Measurements from ENCODE around the gene BANP. TPM values are rescaled to one million over a fixed set of nuclear protein-coding genes. Genes with fewer than 3 reads are reported as not detected.

Gene BANP
- total RNA-seq, 2 donors from 2014 or later, result 13.9 to 16.7 TPM

GRCh38 chr16:87945351-87946042 lies 5.7 kb upstream of the BANP start:
- intact Hi-C loops (cut with DNase I), result no loop called here
- ATAC-seq (peak; percentile 90 to 92), DNase-seq (peak; percentile 85)

- ATAC-seq (no peak), DNase-seq (no peak)
Measured at GRCh38 chr16:87946596-87947347, 4.5 kb upstream of the BANP start.

DNA sequence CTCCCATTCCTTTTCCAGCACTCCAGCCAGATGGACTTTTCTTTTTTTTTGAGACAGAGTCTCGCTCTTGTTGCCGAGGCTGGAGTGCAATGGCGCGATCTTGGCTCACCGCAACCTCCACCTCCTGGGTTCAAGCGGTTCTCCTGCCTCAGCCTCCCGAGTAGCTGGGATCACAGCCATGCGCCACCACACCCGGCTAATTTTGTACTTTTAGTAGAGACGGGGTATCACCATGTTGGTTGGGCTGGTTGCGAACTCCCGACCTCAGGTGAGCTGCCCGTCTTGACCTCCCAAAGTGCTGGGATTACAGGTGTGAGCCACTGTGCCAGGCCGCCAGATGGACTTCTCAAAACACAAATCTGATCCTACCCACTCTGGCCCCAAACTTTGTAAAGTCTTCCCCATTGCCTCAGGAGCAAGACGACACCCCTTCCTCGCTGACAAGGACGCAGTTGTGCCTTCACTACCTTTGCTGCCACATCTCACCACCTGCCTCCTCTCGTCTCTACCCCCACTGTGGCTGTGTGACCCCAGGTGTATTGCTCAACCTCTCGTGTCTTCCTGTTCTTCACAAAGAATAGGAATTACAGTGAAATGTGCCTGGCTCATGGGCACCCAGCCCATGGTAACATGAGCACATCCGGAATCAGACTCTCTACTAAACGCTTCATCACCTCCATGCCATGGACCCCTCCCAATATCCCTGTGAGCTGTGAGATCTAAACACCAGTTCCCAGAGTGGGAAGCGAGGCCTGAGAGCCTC lies 3.7 kb upstream of the BANP start:
- intact Hi-C loops (cut with DNase I), result no loop called here
- DNase-seq (no peak), ATAC-seq (no peak)

More at GRCh38 chr16:87946596-87947347, 4.5 kb upstream of the BANP start:
- intact Hi-C loops (cut with DNase I), result no loop called here

DNA sequence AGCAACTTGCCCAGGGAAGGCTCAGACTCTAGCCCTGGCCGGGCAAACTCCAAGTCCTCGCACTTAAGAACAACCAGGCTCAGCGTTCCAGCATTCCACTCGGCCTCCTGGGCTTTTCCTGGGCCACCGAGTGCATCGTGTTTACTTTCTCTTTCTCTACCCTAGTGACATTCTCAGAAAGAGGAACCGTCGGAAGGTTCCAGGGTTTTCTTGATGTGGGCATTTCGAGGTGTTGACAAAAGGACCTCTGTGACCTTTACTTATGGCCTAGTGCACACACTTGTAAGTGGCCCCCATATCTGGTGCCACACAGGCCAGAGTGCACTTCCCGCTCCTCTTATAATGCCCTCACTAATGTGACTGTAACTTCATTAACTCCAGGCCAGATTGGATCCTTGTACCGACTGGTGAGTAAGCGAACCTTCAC lies 3.1 kb upstream of the BANP start:
- ATAC-seq (no peak), DNase-seq (no peak)
- intact Hi-C loops (cut with DNase I), result no loop called here

DNA sequence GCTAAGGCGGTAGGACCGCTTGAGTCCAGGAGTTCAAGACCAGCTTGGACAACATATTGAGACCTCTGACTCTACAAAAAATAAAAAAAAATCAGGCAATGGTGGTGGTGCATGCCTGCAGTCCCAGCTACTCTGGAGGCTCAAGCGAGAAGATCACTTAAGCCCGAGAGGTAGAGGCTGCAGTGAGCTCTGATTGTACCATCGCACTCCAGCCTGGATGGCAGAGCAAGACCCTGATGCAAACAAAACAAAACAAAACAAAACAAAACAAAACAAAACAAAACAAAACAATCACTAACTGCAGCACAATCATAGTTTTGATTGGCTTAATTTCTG lies 2.5 kb upstream of the BANP start:
- DNase-seq, result no peak
- intact Hi-C loops (cut with DNase I), result no loop called here
- no peak for ATAC-seq

GRCh38 chr16:87949071-87949744 lies 2.0 kb upstream of the BANP start:
- DNase-seq, result no peak
- intact Hi-C loops (cut with DNase I), result no loop called here
- no peak for ATAC-seq

DNA sequence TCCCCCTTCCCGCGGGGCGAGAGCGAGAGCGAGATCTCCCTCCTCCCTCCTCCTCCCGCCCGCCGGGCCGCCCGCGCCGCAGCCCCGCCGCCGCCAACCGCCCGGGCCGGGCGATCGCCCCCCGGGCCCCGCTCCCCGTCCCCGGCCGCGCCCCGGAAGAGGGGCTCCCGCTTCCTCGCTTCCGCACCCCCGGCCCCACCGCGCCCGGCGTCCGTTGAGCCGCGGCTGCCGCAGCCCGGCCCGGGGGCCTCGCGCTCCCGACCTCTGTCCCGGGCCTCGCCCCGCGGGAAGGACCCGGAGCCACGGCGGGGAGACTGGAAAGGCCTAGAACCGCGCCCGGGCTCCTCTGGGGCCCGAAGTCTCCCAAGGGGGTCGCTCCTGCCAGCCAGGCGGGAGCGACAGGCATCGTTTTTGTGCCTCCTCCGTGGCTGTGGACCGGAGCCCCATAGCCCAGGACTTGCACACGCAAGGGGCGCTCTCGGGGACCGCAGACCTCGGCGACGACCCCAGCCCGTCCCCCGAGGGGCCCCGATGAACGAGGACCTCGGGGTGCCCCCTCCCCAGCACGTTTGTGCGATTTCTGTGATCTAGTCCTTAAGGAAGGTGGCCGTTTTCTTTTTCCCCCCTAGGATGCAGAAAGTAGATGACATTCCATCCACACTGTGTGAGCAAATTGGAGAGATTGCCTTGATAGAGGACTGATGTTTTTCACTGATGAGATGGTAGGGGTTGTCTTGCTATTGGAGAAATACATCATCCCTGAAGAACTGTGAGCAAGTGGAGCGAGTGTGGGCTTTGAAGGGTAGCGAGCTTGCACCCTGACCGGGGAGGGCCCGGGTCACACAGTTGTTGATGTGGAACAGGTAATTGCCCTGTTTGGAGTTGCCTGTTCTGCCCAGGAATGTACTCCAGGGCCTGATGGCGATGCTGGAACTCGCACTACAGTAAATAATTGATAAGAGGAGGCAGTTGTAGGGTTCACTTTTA lies 611 bp downstream of the BANP start:
- intact Hi-C loops (cut with DNase I), result no loop called here
- ATAC-seq (no peak), DNase-seq (no peak)

DNA sequence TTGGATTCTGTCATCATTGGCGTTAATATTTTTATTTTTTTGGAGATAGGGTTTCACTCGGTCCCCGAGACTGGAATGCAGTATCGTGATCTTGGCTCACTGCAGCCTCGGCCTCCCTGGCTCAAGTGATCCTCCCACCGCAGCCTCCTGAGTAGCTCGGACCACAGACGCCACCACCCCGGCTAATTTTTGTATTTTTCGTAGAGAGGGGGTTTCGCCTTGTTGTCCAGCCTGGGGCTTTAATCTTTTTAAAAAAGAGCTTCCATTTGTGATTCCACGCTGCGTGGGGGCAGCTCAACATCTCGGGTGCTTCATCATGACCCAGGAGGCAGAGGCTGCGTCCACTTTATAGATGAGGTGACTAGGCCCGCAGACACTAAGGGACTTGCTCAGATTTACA lies 1.5 kb downstream of the BANP start:
- ATAC-seq (no peak), DNase-seq (no peak)
- intact Hi-C loops (cut with DNase I), result no loop called here

GRCh38 chr16:87953308-87954215 lies 2.3 kb downstream of the BANP start:
- intact Hi-C loops (cut with DNase I), result no loop called here
- no peak for ATAC-seq
- DNase-seq, result no peak

GRCh38 chr16:87954361-87954760 lies 3.1 kb downstream of the BANP start:
- no peak for ATAC-seq
- intact Hi-C loops (cut with DNase I), result no loop called here
- DNase-seq, result peak; percentile 43

DNA sequence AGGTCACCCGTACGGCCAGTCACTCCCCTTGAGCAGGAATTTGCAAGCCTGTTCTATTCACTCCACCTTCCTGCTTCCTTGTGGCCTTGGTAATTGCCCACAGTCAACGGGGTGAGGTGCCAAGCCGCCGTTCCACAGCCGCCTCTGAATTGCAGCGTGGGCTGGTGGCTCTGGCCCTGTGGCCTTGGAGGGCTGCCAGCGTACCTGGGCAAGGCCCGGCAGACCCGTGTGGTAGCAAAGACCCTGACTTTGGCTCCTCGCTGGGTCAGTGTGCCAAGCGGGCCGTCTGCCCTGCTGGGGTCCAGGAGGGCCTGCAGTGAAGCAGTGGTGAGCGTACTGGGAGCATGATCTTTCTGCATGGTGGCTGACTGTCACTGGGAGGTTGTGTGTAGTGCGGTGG lies 3.6 kb downstream of the BANP start:
- ATAC-seq, result no peak
- intact Hi-C loops (cut with DNase I), result no loop called here
- no peak for DNase-seq

DNA sequence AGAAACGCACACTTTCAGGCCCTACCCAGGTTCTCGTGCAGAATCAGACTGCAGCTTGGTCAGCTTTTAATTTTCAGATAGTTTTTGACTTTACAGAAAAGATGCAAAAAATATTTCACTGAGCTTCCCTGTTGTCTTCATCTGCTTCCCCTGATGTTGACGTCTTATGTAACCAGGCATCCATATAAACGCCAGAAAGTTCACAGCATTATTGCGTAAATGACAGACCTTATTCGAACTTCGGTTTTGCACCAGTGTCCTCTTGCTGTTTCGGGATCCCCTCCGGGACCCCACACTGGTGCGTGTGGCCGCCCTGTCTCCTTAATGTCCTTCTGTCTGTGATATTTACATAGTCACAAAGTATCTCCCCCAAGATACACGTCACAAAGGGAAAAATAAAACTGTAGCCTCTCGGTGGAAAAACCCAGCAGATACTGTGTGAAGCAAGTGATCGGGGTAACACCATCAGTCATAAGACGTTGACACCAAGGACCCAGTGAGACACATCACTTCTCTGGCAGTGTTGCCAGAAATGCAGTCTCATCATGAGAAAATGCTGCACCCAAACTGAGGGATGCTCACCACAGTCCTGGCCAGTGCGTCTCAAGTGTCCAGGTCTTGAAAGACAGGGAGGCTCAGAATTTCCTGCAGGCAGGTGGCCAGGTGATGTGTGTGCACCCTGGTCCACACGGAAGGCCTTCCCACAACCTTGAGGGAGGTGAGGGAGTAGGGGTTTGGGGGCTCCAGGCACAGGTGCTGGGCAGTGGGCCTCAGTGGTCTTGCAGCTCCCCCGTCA lies 4.3 kb downstream of the BANP start:
- intact Hi-C loops (cut with DNase I), result no loop called here
- ATAC-seq (no peak), DNase-seq (no peak)

GRCh38 chr16:87956098-87956364 lies 4.8 kb downstream of the BANP start:
- no peak for DNase-seq
- intact Hi-C loops (cut with DNase I), result no loop called here
- no peak for ATAC-seq

DNA sequence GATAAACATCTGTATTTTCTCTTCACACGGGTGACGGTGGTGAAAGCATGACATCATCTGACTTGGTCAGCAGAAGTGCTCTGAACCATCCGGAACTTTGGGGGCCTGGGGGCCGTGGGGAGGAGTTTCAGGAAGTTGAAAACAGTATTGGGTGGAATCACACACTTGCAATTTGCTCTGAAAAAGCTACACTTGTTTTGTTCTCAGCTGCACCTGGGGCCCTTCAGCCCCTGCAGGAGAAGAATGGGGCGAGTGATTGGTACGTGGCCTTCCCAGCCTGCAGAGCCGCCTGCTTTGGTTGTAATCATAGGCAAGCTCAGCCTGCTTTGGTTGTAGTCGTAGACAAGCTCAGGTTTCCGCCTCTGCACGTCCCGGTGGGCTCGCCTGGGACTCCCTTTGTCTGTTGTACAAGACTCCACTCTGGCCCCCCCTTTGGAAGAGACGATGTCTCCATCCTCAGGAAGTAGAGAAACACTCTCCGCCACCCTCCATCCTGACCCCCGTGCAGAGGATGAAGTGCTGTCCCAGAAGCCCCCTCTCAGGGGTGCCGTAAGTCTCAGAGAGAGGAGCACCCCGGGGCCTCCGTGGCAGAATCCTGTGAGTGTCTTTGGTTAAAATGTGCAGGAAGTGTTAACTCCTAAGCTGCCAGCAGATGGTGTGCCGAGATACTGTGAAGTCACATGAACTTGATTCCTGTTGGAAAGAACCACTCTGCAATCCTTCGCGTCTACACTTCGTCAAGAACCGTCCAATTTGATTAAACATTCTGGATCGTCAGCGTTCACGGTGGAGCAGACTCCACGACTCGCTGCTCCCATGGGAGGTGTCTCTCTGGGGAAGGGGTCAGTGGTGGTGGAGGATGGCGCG lies 5.4 kb downstream of the BANP start:
- ATAC-seq, result peak in 1 of 2 donors; percentile 5
- intact Hi-C loops (cut with DNase I), result no loop called here
- peak; percentile 54 for DNase-seq

DNA sequence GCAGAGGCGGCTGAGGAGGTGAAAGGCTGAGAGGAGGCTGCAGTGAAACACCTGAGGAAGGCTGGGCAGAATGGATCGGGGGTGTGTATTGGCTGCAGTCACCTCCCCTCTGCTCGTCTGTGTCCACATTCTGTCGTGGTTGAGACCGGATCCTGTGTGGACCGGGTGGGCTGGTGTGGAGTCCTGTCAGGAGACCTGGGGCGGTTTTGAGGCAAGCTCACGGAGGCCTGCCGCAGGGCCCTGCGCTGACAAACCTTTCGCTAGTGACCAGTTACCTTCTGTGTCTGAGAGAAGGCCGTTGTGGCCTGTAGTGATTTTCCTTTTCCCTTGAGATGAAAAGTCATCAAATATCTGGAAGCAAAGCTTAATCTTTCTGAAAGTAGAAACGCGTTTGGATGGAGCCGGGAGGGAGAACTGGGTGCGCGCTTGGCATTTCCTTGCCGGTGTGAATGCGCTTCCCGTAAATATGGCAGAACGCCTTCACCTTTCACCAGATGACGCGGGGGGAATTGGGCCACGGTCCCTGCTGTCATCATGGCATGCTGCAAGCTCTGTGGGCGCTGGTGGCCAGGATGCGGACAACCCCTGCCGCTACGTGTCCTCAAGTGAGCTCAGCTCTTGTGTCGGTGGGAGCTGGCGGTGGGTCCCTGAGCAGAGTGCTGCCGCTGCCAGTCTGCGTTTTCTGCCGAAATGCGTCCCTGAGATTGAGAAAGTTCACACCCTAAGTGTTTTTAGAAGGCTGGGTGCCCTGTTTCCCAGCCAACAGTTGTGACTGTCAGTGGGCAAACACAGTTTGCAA lies 6.3 kb downstream of the BANP start:
- DNase-seq, result no peak
- intact Hi-C loops (cut with DNase I), result no loop called here
- ATAC-seq, result no peak

All from left cardiac atrium (tissue), 4 donors.